ENCODE measurements around the gene PIGM. TPM values are rescaled to one million over a fixed set of nuclear protein-coding genes. Genes with fewer than 3 reads are reported as not detected.

Gene PIGM
- total and polyA plus RNA-seq, 3 experiments from 2014 or later, result 3.2 to 6.9 (median 6.5) TPM

DNA sequence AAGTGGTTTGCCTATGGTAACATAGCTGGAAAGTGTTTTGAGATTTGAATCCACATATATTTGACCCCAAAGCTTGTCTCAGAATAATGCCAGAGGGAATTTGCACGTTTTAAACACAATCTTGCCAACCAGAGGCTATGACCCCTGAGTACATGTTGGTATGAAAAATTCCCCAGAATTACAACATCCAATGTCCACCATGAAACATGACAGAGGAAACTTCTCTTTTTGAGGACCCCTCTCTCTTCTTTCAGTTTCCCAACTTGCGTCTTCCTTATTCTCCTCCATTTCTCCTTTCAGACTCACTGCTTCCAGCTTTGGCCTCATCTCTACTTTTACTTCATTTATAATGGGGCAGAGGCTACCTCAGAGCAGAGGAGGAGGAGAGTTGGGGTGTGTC lies 44.0 kb upstream of the PIGM start:
- H3K27ac Mint-ChIP-seq, result no peak overlapping the region
- Histone ChIP-seq H3K27ac (ENCODE audit: low read depth, low read length) (no peak overlapping the region), H3K4me3 (ENCODE audit: low read length) (no peak overlapping the region), H3K4me1 (ENCODE audit: insufficient read depth, low read length) (peaks cover 6% of the 10 kb centered on the region), H3K27me3 (ENCODE audit: insufficient read depth, low read length, poor library complexity, severe bottlenecking) (peaks cover 42% of the 10 kb centered on the region), H3K9me3 (ENCODE audit: low read length) (no peaks in the 10 kb centered on the region), H3K36me3 (ENCODE audit: insufficient read depth, low read length) (no peaks in the 10 kb centered on the region)
- DNase-seq, result no peak
- peaks cover under 1 to 2% (median under 1%) of the 10 kb centered on the region in 3 donors for H3K4me1 Mint-ChIP-seq
- H3K27me3 Mint-ChIP-seq, result peaks cover 31 to 77% of the 10 kb centered on the region in 2 donors
- POLR2A ChIA-PET, result no interaction called here
- no peaks in the 10 kb centered on the region for H3K9me3 Mint-ChIP-seq
- no peak overlapping the region for H3K4me3 Mint-ChIP-seq
- CTCF ChIA-PET, result interaction anchor here (0.8 kb wide), 2 partner anchors 10 to 30 kb away, joined by 3 to 4 read pairs; no protein-coding TSS in a partner anchor
- peaks cover 0 to 5% (median 0%) of the 10 kb centered on the region in 3 donors for H3K36me3 Mint-ChIP-seq

DNA sequence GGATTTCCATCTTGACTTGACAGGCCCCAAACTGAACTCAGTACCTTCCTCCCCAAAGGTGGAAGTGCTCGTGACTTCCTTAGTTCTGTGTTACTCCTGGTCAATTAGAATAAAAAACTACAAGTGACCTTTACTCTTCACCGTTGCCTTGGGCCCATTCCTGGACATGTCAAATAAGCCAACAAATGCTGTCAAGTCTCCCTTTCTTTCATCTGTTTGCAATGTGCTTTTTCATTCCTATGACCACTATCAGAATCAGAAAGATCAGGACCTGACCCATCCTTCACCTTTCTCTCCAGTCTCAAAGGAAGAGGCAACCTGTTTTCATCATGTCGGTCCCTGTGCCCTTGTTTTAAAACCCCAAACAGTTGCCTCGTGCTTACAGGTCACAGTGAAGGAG lies 43.1 kb upstream of the PIGM start:
- ChIA-PET CTCF (interaction anchor here (4.4 kb wide), 1 partner anchor 11 kb away, joined by 18 read pairs; no protein-coding TSS in a partner anchor), POLR2A (no interaction called here)
- no peak overlapping the region for H3K4me3 ChIP-seq (ENCODE audit: low read length)
- DNase-seq, result no peak
- H3K36me3 ChIP-seq (ENCODE audit: insufficient read depth, low read length), result no peaks in the 10 kb centered on the region
- peaks cover 39% of the 10 kb centered on the region for H3K27me3 ChIP-seq (ENCODE audit: insufficient read depth, low read length, poor library complexity, severe bottlenecking)
- H3K36me3 Mint-ChIP-seq, result peaks cover 0 to 5% (median 0%) of the 10 kb centered on the region in 3 donors
- peaks cover 30 to 75% of the 10 kb centered on the region in 2 donors for H3K27me3 Mint-ChIP-seq
- no peaks in the 10 kb centered on the region for H3K9me3 ChIP-seq (ENCODE audit: low read length)
- no peaks in the 10 kb centered on the region for H3K9me3 Mint-ChIP-seq
- no peak overlapping the region for H3K27ac ChIP-seq (ENCODE audit: low read depth, low read length)
- peaks cover 8 to 9% (median 9%) of the 10 kb centered on the region in 3 donors for H3K4me1 Mint-ChIP-seq
- H3K4me3 Mint-ChIP-seq, result no peak overlapping the region
- H3K4me1 ChIP-seq (ENCODE audit: insufficient read depth, low read length), result peaks cover 9% of the 10 kb centered on the region
- H3K27ac Mint-ChIP-seq, result no peak overlapping the region

DNA sequence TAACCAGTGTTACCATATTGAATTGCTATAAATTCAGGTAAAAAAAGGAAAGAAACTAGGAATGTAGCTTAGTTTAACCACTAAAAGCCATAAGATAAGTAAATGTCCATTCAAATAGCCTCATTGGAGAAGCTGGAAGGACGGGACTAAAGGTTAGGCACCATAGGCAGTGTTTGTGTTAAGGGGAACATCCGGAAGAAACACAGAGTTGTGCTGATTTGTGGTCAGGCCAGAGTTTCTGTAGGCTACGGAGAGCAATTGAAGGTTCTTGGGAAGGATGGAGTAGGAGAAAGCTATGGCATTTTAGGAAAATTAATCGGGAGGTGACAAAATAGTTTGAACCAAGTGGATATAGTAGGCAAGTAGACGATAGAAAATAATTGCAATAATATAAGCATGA lies 39.5 kb upstream of the PIGM start:
- H3K27ac ChIP-seq (ENCODE audit: low read depth, low read length), result no peak overlapping the region
- Mint-ChIP-seq H3K4me3 (no peak overlapping the region), H3K36me3 (peaks cover 0 to 5% (median 0%) of the 10 kb centered on the region in 3 donors), H3K4me1 (peaks cover 8 to 13% (median 10%) of the 10 kb centered on the region in 3 donors), H3K9me3 (no peaks in the 10 kb centered on the region), H3K27ac (no peak overlapping the region), H3K27me3 (peaks cover 28 to 72% of the 10 kb centered on the region in 2 donors)
- POLR2A ChIA-PET, result interaction anchor here (0.7 kb wide), 1 partner anchor 11 kb away, joined by 3 read pairs; no protein-coding TSS in a partner anchor
- peaks cover 23% of the 10 kb centered on the region for H3K27me3 ChIP-seq (ENCODE audit: insufficient read depth, low read length, poor library complexity, severe bottlenecking)
- DNase-seq, result no peak
- CTCF ChIA-PET, result interaction anchor here (1.2 to 4.4 kb wide), 4 partner anchors 12 to 25 kb away, joined by 3 to 18 read pairs (median 4); no protein-coding TSS in a partner anchor
- H3K4me1 ChIP-seq (ENCODE audit: insufficient read depth, low read length), result peaks cover 9% of the 10 kb centered on the region
- no peak overlapping the region for H3K4me3 ChIP-seq (ENCODE audit: low read length)
- no peaks in the 10 kb centered on the region for H3K9me3 ChIP-seq (ENCODE audit: low read length)
- no peaks in the 10 kb centered on the region for H3K36me3 ChIP-seq (ENCODE audit: insufficient read depth, low read length)

DNA sequence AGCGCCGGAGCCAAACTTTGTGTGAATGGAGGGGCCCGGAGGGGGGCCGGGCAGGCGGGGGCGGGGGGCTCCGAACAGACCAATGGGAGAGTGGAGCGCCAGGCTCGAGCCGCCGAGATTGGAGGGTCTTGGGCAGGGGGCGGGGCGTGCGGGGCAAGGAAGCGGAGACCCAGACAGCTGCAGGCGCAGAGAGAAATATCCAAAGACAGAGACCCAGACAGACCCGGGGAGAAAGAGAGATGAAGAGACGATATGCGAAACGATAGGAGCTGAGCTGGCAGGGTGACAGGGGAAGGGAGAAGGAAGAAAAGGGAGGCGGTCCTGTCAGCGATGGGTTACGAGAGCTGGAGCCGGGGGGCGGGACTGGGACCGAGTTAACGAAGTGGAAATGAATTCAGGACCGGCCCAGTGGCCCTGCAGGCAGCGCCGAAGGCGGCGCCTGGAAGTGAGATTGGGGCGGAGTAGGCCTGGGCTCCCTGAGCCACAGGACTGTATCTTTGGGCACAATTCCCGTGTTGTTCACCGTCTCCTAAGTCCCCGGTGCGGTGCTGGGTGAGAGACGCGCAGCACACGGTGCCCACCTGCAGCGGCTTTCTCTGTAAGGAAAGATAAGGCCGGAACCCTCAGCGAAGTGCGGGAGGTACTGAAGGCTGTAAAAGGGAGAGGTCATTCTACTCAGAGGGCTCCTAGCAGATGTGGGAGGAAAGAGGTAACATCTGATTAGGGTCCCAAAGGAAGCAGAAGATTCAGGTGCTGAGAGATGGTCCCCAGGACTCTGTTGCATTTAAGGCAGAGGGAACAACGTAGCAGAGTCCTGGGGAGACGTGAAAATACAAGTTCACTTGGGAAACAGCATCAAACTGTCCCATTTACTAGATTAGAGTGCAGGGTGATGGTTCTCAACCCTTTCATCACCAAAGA lies 38.7 kb upstream of the PIGM start:
- peaks cover 8 to 13% (median 10%) of the 10 kb centered on the region in 3 donors for H3K4me1 Mint-ChIP-seq
- H3K4me3 ChIP-seq (ENCODE audit: low read length), result peak overlapping the region; percentile 69
- H3K27me3 Mint-ChIP-seq, result peaks cover 26 to 64% of the 10 kb centered on the region in 2 donors
- POLR2A ChIA-PET, result interaction anchor here (0.5 to 0.8 kb wide), 4 partner anchors 10 to 61 kb away, joined by 3 to 4 read pairs (median 3); partner anchors contain the start of gene PIGM
- no peak overlapping the region for H3K27ac ChIP-seq (ENCODE audit: low read depth, low read length)
- H3K4me1 ChIP-seq (ENCODE audit: insufficient read depth, low read length), result peaks cover 9% of the 10 kb centered on the region
- peaks cover 23% of the 10 kb centered on the region for H3K27me3 ChIP-seq (ENCODE audit: insufficient read depth, low read length, poor library complexity, severe bottlenecking)
- no peaks in the 10 kb centered on the region for H3K36me3 ChIP-seq (ENCODE audit: insufficient read depth, low read length)
- H3K4me3 Mint-ChIP-seq, result peak overlapping the region; percentile 83 to 93 (median 90)
- CTCF ChIA-PET, result interaction anchor here (0.8 to 4.4 kb wide), 5 partner anchors 11 to 24 kb away, joined by 3 to 18 read pairs (median 3); partner anchors contain the start of gene KCNJ9
- H3K9me3 Mint-ChIP-seq, result no peaks in the 10 kb centered on the region
- peak; percentile 60 to 82 (median 65) for DNase-seq
- H3K36me3 Mint-ChIP-seq, result peaks cover 0 to 5% (median 0%) of the 10 kb centered on the region in 3 donors
- H3K9me3 ChIP-seq (ENCODE audit: low read length), result no peaks in the 10 kb centered on the region
- H3K27ac Mint-ChIP-seq, result peak overlapping the region in 6 of 8 donors; percentile 17 to 68 (median 48)

DNA sequence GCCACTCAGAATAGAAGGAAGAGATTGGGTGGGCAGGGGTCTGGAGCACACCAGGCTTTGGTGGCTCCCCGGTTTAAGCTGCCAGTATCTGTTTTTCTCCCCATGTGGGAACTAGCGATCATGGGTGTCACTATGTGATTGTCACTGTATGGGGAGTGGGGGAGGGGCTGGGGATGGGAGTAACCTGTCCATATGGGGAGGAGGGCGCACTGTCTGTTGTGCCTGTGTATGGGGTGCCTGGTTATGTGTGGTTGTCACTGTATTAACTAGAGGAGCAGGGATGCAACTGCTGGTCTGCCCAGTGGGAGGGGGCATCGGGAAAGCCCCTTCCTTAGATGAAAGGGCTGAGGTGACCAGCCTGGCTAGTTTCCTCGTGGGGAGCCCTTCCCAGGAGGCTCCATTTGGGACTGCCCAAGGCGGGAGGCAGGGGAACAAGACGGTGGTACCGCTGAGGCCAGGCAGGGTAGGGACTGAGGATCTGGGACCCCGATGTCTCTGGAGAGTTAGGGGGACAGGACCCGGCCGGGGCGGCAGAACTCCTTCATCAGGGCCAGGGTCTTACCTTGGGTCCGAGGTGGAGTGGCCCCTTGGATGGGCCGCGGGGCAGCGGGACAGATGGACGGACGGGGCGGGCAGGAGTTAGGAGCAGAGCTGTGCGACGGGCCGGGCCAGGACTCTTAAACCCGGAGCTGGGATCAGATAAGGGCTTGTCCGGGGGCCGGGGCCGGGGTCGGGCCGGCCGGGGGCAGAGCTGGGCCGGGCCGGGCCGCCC lies 37.9 kb upstream of the PIGM start, which contains the start of gene KCNJ10:
Gene KCNJ10 (minus strand): TSS at position 701 of the 772 bp plus-strand sequence. CDS start 27,628 bp downstream, outside the sequence.
- CTCF ChIA-PET, result interaction anchor here (0.8 to 2.3 kb wide), 3 partner anchors 12 to 23 kb away, joined by 3 to 6 read pairs (median 3); partner anchors contain the start of gene KCNJ9
- H3K27me3 Mint-ChIP-seq, result peaks cover 24 to 58% of the 10 kb centered on the region in 2 donors
- peak within 1 kb of the TSS in 7 of 8 donors; percentile 17 to 75 (median 48) for H3K27ac Mint-ChIP-seq

DNA sequence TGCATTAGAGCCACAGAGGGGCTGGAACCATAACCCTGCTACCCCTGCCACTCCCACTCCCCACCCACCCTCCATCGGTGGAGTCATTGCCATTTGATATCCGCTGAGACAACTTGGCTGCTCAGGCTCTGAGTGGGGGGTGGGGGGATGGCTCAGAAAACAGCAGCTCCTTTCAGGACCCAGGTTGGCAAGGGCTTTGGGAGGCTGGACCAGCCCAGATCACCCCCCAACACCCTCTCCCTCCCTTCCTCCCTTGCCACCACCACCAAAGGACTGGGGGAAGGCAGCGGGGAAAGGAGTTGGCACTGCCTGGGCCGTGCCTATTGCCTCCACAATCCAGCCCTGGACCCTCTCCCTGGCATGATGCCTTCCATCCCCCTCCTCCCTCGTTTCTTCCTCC lies 36.4 kb upstream of the PIGM start:
- Histone ChIP-seq H3K27ac (ENCODE audit: low read depth, low read length) (no peak overlapping the region), H3K4me1 (ENCODE audit: insufficient read depth, low read length) (peaks cover 9% of the 10 kb centered on the region), H3K27me3 (ENCODE audit: insufficient read depth, low read length, poor library complexity, severe bottlenecking) (peaks cover 23% of the 10 kb centered on the region), H3K36me3 (ENCODE audit: insufficient read depth, low read length) (no peaks in the 10 kb centered on the region), H3K9me3 (ENCODE audit: low read length) (no peaks in the 10 kb centered on the region), H3K4me3 (ENCODE audit: low read length) (no peak overlapping the region)
- DNase-seq, result no peak
- Mint-ChIP-seq H3K27me3 (peaks cover 28 to 52% of the 10 kb centered on the region in 2 donors), H3K4me1 (peaks cover 8 to 13% (median 10%) of the 10 kb centered on the region in 3 donors), H3K36me3 (peaks cover 0 to 4% (median 0%) of the 10 kb centered on the region in 3 donors), H3K27ac (no peak overlapping the region), H3K4me3 (peak overlapping the region in 1 of 7 donors; percentile 25), H3K9me3 (no peaks in the 10 kb centered on the region)
- POLR2A ChIA-PET, result no interaction called here
- CTCF ChIA-PET, result interaction anchor here (2.8 to 3.4 kb wide), 2 partner anchors 11 to 18 kb away, joined by 15 to 18 read pairs; no protein-coding TSS in a partner anchor

More for the DNA sequence above, 37.9 kb upstream of the PIGM start, which contains the start of gene KCNJ10:
- Histone ChIP-seq H3K36me3 (ENCODE audit: insufficient read depth, low read length) (no peaks in the 10 kb centered on the region), H3K27ac (ENCODE audit: low read depth, low read length) (no peak within 1 kb of the TSS), H3K27me3 (ENCODE audit: insufficient read depth, low read length, poor library complexity, severe bottlenecking) (peaks cover 23% of the 10 kb centered on the region), H3K4me3 (ENCODE audit: low read length) (peak within 1 kb of the TSS; percentile 69), H3K4me1 (ENCODE audit: insufficient read depth, low read length) (peaks cover 9% of the 10 kb centered on the region), H3K9me3 (ENCODE audit: low read length) (no peaks in the 10 kb centered on the region)
- H3K4me1 Mint-ChIP-seq, result peaks cover 8 to 13% (median 10%) of the 10 kb centered on the region in 3 donors
- H3K9me3 Mint-ChIP-seq, result no peaks in the 10 kb centered on the region
- POLR2A ChIA-PET, result interaction anchor here (0.5 to 0.8 kb wide), 3 partner anchors 17 to 62 kb away, joined by 3 to 4 read pairs (median 3); partner anchors contain the start of gene PIGM
- H3K36me3 Mint-ChIP-seq, result peaks cover 0 to 5% (median 0%) of the 10 kb centered on the region in 3 donors
- peak within 1 kb of the TSS; percentile 83 to 93 (median 90) for H3K4me3 Mint-ChIP-seq
- DNase-seq, result no peak

All from CD8-positive, alpha-beta memory T cell (primary cell).